ENCODE measurements around the gene SFRP2.

SFRP2 gene, protein sequence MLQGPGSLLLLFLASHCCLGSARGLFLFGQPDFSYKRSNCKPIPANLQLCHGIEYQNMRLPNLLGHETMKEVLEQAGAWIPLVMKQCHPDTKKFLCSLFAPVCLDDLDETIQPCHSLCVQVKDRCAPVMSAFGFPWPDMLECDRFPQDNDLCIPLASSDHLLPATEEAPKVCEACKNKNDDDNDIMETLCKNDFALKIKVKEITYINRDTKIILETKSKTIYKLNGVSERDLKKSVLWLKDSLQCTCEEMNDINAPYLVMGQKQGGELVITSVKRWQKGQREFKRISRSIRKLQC

DNA sequence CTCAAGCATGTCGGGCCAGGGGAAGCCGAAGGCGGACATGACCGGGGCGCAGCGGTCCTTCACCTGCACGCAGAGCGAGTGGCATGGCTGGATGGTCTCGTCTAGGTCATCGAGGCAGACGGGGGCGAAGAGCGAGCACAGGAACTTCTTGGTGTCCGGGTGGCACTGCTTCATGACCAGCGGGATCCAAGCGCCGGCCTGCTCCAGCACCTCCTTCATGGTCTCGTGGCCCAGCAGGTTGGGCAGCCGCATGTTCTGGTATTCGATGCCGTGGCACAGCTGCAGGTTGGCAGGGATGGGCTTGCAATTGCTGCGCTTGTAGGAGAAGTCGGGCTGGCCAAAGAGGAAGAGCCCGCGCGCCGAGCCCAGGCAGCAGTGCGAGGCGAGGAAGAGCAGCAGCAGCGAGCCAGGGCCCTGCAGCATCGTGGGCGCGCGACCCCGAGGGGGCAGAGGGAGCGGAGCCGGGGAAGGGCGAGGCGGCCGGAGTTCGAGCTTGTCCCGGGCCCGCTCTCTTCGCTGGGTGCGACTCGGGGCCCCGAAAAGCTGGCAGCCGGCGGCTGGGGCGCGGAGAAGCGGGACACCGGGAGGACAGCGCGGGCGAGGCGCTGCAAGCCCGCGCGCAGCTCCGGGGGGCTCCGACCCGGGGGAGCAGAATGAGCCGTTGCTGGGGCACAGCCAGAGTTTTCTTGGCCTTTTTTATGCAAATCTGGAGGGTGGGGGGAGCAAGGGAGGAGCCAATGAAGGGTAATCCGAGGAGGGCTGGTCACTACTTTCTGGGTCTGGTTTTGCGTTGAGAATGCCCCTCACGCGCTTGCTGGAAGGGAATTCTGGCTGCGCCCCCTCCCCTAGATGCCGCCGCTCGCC, at the start of gene SFRP2:
Gene SFRP2 (minus strand): TSS at position 671 of the 864 bp plus-strand sequence. CDS start 248 bp downstream, at position 423.
- DNase-seq: no peak

DNA sequence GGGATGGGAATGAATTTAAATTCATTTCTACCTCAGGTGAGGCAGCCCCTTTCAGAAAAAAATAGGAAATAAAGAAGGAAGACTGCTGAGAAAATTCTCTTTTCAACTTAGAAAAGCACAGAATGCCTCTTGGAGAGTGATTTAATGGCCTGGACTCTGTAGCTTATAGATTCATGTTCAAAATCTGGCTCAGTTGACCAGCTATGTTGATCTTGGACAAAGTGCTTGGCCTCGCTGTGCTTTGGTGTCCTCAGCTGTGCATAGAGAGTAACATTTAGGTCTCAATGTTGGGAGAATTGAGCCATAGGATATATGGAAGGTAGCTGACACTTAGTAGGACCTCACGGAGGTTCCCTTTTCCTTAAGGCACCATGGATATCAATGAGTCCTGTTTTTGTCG, 49.7 kb upstream of the SFRP2 start:
- DNase-seq: no peak

DNA sequence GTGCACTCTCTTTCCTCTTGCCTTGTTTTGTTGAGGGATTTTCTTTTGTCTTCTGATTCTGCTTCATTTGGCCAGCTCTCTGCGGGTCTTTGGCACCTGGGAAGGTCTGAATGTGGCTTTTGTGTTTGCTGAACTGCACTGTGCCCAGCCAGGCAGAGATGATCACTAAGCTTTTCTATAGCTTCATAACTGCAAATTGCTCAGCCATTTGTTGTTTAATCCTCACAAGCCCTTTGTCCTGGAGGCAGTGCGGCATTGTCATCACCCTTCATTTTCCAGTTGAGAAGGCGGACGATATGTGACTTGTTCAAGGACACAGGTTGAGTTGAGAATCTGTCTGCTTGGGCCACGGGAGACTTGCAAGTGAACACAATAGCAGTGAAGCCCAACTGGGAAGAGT, 46.0 kb upstream of the SFRP2 start:
- no peak for DNase-seq

DNA sequence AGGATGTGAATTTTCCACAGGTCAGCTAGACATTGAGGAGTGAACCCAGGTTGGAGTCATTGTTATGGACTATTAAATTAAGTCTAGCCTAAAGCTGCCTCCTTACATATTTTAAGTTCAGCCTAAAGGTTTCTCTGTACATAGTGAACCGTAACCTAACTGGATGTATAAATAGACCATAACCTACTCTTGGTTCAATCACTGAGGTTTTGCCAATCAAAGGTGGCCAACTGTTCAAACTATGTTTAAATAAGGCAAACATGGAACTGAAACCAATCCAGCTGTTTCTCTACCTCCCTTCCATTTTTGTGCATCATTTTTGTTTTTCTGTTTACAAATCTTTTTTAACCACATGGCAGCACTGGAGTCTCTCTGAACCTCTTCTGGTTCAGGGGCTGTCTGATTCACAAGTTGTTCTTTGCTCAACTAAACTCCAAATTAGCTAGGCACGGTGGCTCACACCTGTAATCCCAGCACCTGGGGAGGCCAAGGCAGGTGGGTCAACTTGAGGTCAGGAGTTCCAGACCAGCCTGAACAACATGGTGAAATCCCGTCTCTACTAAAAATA, 43.9 kb upstream of the SFRP2 start:
- DNase-seq: no peak

DNA sequence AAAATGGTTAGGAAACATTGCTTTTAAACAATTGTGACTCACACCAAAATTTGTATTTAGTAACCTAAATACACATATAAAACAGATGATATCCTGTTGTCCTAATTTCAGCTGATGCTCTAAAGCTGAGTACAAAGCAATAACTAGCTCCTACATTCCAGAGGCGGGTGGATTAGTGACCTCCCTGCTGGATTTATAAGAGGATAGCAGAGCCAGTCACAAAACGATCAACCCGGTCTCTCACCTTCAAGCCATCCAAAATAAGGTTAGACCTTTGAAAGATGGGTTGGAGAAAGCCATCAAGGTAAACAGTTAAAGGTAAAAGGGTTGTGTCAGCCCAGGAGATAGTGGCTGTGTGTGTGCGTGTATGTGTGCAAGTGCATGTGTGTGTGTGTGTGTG, 43.2 kb upstream of the SFRP2 start:
- no peak for DNase-seq

DNA sequence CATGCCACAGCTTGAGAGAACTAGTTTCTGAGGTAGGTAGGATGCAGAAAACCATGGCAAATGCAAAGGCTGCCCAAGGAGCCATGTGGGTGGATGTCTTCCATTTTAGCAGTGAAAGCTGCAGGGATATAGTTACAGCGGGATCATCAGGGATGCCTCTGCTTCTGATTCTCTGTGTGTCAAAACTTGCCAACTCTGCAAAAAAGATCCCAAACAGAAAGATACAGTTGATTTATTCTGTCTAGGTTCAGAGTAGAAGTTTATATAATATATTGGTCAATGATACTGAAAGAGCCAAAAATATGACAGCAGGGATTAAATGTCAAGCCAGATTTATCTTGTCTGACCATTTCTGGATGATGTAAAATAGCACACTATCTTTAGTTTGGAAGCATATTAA, 42.4 kb upstream of the SFRP2 start:
- DNase-seq: no peak

DNA sequence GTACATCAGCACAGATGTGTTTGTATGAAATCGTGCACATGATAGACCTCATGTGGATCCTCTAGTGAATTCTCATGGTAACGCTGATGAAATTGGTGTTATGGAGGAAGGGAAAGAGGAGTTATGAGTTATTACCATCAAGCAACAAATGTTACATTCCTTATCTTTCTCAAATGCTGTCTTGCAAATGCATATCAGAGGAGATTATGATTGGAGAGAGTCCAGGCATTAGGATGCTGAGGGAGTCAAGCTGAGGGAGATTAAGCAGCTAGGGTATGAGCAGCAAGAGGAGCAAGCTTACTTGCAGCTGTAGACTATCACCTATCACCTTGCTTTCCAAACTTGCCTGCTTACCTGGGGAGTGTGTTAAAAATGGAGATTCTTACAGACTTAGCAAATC, 36.8 kb upstream of the SFRP2 start:
- no peak for DNase-seq

DNA sequence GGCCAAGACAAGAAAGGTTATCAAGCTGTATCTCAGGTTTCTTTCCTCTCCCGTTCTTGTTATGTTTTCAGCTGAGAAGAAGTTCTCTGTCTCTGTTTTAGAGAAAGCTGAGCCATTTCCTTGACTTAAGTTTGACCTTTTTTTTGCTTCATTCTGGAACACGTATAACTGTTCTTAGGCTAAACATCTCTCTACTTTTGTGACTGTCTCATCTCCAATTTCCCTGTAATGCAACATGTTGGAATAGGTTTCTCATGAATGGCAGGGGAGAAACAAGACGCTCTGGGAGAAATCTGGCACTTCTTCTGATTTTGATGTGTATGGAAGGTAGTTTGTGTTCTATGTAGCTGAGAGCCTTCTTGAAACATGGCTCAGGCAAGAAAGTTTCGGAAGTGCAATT, 36.2 kb upstream of the SFRP2 start:
- DNase-seq: no peak

DNA sequence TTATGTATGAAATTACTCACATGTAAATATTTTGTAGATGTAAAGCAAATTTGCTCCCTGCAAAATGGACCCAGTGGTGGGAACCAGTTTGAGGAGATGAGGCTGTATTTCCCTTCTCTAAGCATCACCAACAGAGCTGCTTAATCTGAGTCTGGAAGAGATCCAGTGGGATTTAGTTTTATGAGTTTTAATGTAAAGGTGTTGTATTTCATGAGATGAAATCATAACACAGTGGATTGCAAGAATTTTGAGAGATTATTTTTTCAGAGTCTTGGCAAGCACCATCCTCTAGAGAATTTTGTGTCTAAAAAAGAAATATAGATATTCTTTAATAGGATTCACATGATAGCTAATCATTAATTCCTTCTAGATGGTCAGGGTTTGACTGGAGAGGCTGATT, 35.6 kb upstream of the SFRP2 start:
- no peak for DNase-seq

DNA sequence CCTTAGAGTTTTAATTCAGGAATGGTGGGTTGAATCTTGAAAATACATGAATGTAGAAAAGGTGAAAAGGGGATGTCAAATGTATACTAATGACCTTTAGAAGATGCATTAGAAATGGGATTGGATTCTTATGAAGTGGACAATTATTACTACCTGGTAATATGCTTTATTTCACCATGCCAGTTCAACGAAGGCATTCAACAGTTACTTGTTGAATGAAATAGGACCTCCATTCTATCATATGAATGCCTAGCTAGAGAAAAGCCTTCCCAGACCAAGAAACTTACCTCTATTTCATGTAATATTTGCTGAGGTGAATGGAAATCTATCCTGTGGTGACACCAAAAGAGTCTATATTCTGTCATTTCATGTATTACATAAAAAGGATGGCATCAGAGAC, 34.6 kb upstream of the SFRP2 start:
- DNase-seq: no peak

DNA sequence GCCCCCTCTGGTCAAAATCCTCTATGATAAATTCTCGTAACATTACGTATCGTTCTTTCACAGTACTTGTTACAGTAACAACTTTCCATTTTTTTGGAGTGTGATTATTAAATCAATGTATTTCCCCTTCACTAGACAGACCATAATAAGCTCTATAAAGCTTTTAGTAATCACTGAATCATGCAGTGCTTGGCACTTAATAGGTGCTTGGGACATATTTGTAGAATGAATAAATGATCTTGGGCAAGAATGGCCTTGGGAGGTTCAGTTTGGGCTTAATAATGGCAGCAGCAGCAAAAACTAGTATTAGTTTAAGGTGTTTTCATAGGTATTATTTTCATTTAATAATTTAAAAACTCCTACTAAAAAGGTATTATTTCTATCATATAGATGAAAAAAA, 33.4 kb upstream of the SFRP2 start:
- DNase-seq: no peak

DNA sequence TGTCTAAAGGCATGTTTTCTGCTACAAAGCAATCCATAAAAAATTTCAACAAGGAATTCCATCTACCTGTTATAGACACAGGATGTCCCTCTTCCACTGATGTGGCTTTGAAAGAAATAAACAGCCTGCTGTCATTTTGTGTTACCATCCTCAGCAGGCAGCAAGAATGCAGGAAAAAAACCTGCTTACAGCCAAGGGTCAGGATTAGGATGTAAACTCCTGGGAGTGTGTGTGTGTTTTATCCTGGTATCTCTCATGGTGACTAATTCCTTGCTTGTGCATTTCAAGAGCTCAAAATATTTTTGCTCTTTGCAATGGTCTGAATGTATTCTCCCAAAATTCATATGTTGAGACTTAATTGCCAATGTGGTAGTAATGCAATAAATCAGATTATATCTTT, 28.6 kb upstream of the SFRP2 start:
- DNase-seq: no peak

DNA sequence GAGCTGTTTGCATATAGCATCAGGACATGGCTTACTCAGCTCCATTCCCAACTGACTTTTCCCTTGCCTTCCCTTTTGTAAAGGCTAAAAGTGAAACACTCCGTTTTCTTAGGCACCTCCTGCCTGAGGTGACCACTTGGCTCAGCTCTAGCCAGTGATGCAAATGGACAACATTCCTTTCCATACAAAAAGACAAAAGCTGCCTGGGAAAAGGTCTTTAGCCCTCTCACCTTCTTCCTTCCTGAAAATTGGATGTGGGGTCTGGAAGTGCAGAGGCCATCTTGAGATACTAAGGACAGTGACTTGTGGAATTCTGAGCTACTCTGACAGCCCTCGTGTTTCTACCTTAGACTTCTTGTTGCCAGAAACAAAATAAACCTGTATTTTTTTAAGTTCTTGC, 27.7 kb upstream of the SFRP2 start:
- DNase-seq: no peak

DNA sequence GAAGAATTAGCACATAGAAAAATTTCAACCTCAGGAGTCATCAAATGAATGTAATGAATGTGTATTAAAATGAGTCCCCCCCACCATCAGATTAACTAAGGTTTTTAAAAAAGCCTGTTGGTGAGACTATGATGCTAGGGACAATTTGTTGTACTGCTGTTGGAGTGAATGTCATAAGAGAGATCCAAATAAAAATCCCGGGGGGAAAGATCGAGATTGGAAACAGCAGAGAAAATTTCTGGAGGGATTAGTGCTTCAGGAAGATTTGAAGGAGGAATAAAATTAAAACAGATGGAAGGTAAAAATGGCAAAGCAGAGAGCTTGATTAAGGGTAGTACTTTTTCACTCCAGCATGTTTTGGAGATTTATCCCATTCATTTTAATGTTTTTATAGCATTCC, 25.9 kb upstream of the SFRP2 start:
- no peak for DNase-seq

DNA sequence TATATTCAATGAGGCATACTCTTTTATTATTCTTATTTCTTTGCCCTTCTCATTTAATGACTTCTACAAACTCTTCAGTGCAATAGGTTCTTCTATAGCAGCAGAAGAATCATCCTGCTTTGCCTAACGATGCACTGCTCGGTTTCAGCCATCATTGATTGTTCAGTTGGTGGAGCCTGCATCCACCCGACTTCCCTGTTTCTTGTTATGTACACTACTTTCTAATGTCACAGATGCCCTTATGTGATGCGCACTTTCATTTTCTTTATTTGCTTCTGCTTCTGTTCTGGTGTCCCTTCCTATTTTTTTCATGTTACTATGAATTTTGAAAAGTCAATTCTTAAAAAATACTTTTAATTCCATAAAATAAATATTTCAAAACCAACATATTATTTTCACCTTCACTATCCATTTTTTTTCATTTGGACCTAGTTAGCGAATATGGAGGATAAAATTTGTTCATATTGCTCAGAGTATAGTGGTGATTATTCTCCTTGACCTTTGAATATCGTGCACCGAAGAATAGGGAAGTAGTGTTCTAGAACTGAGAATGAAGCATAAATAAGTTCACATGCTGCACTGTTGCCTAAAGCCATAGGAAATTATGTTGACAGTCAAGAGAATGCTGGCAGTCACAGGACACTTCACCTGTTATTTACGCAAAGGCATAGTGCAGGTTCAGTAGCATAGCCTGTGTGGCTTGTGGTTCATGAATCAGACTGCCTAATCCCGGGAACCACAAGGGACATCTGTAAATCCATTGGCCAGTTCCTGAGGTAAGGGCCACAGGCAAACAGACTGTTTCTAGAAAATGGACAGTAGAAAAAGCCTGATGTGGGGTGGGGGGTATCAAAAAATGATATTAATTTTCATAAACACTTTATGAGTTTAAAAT, 21.3 kb upstream of the SFRP2 start:
- DNase-seq: no peak

DNA sequence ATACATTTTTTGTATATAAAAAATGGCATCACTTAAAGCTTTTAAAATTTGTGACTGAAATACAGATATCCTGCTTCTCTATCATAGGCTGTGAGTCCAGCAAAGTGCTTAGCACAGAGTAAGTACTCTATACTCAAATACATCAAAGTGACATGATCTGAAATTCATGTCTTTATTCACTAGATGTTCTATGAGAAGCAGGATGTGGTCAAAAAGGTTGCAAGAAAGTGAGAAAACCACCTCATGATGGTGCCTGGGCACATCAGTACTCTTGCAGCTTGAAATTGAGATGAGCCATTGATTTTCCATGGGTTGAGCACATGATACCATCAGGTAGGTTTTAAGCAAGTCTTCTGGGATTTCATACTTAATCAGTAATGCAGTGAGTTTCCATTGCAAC, 20.4 kb upstream of the SFRP2 start:
- DNase-seq: no peak

DNA sequence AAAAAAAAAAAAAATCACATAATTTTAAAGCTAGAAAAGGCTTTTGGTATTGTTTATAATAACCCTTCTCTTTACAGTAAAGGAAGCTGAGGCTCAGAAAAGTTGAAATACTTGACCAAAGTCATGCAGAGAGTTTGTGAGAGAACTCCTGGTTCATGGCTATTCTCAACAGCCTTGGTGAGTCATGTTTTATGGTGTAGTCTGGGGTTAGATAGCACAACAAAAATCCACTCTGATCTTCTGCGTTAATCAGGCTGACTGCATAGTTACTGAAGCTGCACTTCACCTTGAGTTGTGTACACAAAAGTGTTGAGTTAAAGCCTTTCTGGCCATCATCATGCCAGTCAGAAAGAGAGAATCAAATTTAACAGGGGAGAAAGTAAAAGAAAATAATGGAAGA, 19.3 kb upstream of the SFRP2 start:
- no peak for DNase-seq

DNA sequence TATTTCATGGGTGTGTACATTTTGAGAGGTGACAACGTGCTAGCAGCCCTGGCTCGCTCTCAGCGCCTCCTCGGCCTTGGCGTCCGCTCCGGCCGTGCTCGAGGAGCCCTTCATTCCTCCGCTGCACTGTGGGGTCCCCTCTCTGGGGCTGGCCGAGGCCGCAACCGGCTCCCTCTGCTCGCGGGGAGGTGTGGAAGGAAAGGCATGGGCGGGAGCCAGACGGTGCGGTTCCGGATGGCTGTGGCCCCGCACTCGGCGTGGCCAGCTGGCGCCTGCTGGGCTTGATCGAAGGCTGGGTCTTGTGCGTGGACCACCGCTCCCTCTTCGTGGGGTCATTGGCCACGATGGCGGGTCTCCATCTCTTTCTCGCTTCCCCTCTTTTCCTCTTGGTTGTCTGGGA, 17.2 kb upstream of the SFRP2 start:
- no peak for DNase-seq

DNA sequence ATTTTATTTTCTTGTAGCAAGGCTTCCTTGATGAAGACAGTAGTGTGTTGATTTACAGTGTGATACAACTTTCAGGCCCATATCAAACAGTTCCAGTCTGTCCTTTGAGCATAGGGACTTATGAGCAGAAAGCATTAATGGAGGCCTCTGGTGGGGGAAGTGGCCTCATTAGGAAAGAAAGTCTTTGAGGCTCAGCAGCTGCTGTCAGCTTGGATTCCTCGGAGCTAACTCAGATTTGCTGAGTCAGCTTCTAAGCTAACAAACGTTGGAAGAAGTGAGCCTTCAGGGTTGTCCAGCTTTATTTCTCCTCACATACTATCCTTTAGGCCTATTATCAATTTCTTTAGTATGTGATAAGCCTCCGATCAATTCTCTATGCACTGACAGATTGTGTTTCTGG, 15.8 kb upstream of the SFRP2 start:
- DNase-seq: peak; percentile 28

DNA sequence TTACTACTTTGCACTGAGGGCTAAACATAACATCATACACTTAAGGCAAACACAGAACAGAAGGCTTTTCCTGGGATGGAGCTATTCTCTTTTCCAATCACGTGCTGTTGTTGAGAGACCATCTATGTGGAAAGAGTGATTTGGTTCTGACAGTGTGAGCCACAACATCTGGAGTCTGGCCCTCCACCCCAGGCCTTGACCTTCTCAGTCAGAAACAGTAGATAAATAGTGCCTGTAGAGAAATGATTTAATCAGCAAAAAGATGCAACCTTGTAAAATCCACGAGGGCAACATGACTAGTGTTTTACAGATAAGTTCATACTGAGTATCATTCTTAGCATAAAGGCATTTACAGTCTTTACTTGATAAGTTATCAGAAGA, 10.8 kb upstream of the SFRP2 start:
- no peak for DNase-seq

DNA sequence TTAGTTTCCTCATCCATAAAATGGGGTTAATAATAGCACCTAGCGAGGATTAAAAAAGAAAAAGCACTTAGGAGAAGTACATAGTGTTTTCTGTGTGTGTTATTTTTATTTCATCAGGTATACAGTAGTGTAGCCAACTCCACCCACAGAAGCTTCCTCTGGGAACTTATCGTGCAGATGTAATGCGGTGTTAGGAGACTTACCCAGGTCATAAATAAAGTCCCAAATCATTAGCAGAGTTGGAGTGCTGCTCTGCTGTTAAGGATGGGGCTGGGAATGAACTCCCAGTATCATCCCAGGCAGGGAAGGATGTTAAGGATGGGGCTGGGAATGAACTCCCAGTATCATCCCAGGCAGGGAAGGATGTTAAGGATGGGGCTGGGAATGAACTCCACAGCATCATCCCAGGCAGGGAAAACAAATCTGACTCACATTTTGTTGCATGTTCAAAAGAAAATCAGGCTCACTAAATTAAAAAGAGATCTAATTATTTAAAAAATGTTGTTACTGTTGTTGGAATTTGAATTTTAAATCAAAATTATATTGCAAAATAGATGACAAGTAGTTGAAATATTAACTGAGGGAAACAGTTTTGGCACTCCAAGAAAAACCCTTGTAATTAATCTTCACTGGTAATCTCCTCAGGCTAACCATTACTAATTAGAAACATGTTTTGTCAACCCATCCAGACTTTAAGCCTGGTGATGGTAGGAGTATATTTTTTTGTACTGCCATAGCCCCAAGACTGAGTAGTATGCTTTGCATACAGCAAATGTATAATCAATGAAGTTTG, 10.2 kb upstream of the SFRP2 start:
- peak; percentile 56 for DNase-seq

DNA sequence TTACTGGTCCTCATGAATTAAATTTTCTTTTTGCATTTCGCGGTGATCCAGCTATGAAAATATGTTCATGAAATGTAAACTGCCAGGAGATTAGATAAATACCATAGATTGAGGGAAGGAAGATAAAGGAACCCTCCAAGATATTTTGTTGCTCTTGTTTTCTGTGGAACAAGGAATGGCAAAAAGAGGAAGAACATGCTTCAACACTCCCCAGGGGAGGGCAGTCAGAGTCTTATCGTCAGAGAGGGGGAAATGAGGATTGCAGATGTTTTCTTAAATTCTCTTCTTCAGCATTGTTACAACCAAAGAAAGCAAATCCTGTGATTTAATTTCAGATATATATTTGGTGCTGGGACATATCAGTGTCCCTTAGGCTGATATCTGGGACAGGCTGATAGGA, 9.5 kb upstream of the SFRP2 start:
- DNase-seq: peak; percentile 36

Data from fibroblast of skin of right biceps (primary cell).